Muscle of arm (tissue), 12 donors: ENCODE measurements around the gene DBNL. TPM values are rescaled to one million over a fixed set of nuclear protein-coding genes. Genes with fewer than 3 reads are reported as not detected.

Experiments used
- DNase-seq: peaks from one replicate; pipeline ENCODE4 v3.0.0-alpha.2; 2013
- polyA plus RNA-seq, 12 donors: library from polyadenylated mRNA; unstranded; fragments of 120-200 nt; gene quantifications; one replicate each; pipeline ENCODE4 v1.2.1, GENCODE V29; 2013; ENCODE audit not compliant: insufficient read length in 12 of 12

The DBNL gene
- polyA plus RNA-seq, 12 donors, result 33.9 to 58.7 (median 39.9) TPM; not detected in 1

DNA sequence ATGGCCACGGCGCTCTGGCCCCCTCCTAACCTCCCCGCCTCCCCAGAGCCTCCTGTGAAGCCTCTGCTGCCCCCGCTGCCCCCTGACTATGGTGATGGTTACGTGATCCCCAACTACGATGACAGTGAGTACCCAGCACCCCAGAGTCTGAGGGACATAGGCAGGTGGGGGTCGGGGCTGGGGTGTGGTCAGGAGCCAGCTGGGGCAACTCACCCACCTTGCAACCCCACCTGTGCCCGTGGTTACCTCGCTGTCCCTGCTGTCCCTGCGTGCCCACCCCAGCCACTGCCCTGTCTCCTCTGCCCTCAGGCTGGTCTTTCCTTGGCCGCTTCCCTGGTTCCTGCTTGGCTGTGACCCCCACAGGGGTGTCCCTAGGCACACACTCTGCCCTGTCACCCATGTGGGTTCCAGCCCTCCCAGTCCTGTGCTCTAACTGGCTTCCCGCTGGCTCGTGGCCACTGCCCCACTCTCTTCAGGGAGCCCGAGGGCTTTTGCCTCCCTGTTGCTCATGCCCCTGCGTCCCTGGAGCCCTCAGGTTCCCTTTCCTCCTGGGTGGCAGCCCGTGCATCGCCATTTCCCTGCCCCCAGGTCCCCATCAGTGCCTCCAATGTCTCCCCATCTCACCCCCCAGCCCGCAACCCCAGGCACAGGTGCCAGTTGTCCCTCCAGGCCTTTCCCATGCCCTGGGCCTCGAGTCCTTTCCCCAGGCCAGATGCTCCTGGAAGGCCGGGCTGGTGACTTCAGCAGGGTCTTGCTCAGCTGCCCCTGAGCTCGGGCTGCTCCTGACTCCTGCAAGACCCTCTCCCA, 63.7 kb downstream of the DBNL start:
- no peak for DNase-seq

- no peak for DNase-seq
These were observed 64.6 kb downstream of the DBNL start for GRCh38 chr7:44108768-44109750.

GRCh38 chr7:44109991-44110390, 65.5 kb downstream of the DBNL start:
- no peak for DNase-seq

DNA sequence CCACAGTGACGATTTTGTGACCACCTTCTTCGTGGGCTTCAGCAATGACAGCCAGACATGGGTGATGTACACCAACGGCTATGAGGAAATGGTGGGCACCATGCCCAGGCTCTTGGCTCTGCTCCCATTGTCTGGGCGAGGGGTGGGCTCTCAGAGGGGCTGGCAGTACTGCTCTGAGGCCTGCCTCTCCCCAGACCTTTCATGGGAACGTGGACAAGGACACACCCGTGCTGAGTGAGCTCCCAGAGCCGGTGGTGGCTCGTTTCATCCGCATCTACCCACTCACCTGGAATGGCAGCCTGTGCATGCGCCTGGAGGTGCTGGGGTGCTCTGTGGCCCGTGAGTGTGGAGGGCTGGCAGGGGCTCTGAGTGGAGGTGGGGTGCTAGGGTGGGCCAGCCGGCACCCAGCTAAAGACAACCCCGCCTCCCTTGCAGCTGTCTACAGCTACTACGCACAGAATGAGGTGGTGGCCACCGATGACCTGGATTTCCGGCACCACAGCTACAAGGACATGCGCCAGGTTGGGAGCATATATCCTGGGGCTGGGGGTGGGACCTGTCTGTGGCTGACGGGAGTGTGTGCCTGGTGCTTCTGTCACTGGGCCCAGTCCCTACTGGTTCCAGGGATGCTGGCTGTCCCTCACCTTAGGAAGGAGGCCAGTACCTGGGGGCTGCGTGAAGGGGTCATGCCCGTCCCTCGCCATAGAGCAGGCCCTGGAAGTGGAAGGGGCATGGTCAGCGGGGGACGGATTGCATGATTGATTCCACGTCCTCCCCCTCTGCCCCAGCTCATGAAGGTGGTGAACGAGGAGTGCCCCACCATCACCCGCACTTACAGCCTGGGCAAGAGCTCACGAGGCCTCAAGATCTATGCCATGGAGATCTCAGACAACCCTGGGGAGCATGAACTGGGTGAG, 66.5 kb downstream of the DBNL start:
- DNase-seq, result no peak

Other genes starting within 250 kb of the DBNL start
- gene MRPS24, start 175.2 kb upstream of the DBNL start, polyA plus RNA-seq, result 10 to 100 TPM in 11 of 12 donors, not detected in 1; 50.0 to 76.9 (median 65.3) TPM
- gene URGCP, start 138.1 kb upstream of the DBNL start, polyA plus RNA-seq, result 10 to 100 TPM in 11 of 12 donors, not detected in 1; 16.9 to 40.2 (median 20.6) TPM
- gene UBE2D4, start 118.3 kb upstream of the DBNL start, polyA plus RNA-seq, result 10 to 100 TPM in 11 of 12 donors, not detected in 1; 10.9 to 22.6 (median 21.0) TPM
- 1 to 10 TPM in 5 of 12 donors, under 1 TPM in 5, not detected in 2; 0.15 to 4.1 (median 1.1) TPM for gene SPDYE1, start 46.8 kb upstream of the DBNL start, polyA plus RNA-seq
- gene PGAM2, start 20.9 kb downstream of the DBNL start, polyA plus RNA-seq, result 100 to 1,000 TPM in 10 of 12 donors, 10 to 100 TPM in 1, not detected in 1; 73.0 to 343 (median 210) TPM
- 10 to 100 TPM in 10 of 12 donors, 1 to 10 TPM in 1, not detected in 1; 9.5 to 18.6 (median 14.4) TPM for gene POLM, start 37.8 kb downstream of the DBNL start, polyA plus RNA-seq
- 100 to 1,000 TPM in 5 of 12 donors, 10 to 100 TPM in 6, not detected in 1; 57.6 to 145 (median 93.5) TPM for gene AEBP1, start 59.6 kb downstream of the DBNL start, polyA plus RNA-seq
- gene POLD2, start 78.8 kb downstream of the DBNL start, polyA plus RNA-seq, result 100 to 1,000 TPM in 1 of 12 donors, 10 to 100 TPM in 10, not detected in 1; 64.4 to 126 (median 78.2) TPM
- gene MYL7, start 96.6 kb downstream of the DBNL start, polyA plus RNA-seq, result 1 to 10 TPM in 10 of 12 donors, not detected in 2; 1.6 to 7.7 (median 3.9) TPM
- 1 to 10 TPM in 10 of 12 donors, not detected in 2; 1.7 to 5.7 (median 3.8) TPM for gene GCK, start 144.7 kb downstream of the DBNL start, polyA plus RNA-seq
- gene YKT6, start 156.3 kb downstream of the DBNL start, polyA plus RNA-seq, result 10 to 100 TPM in 11 of 12 donors, not detected in 1; 68.1 to 89.8 (median 70.7) TPM